OCI-LY7 (cell line): ENCODE results near the gene IDUA. TPM values are rescaled to one million over a fixed set of nuclear protein-coding genes. Genes with fewer than 3 reads are reported as not detected.

Experiments
- BruUV-seq: library from RNA; stranded (reverse); fragments of 400-500 nt; replicated peaks from 2 replicates; lab custom pipeline; 2021; lab: Mats Ljungman, UMichigan
- CTCF ChIA-PET: fragments of 300-600 bp; sonication (Branson Sonifier 250); formaldehyde crosslinking; loops from one replicate; lab custom pipeline; 2022; ENCODE audit warnings: antibody characterized with exemption; ENCODE audit not compliant: unreplicated experiment; lab: Charles Lee
- POLR2A ChIA-PET: fragments of 300-600 bp; sonication (Branson Sonifier 250); formaldehyde crosslinking; loops from one replicate; lab custom pipeline; 2022; ENCODE audit warnings: antibody characterized with exemption; lab: Charles Lee
- DNase-seq: peaks from one replicate; pipeline ENCODE4 v3.0.0-alpha.2; 2015; ENCODE audit warnings: low spot score
- H2AFZ ChIP-seq: fragments of 200-600 bp; sonication (generic), shearing (Covaris generic); 2 replicates; pipeline ENCODE4 v1.6.1; 2014; ENCODE audit warnings: mild to moderate bottlenecking, antibody characterized with exemption, low read length, moderate library complexity
- H3K27ac ChIP-seq: fragments of 200-600 bp; sonication (generic); 2 replicates; pipeline ENCODE4 v1.5.1; 2014; ENCODE audit warnings: mixed run types, low read depth, mild to moderate bottlenecking, moderate library complexity, low read length, inconsistent platforms; ENCODE audit not compliant: poor library complexity, severe bottlenecking
- H3K36me3 ChIP-seq: fragments of 200-600 bp; sonication (generic); 2 replicates; pipeline ENCODE4 v1.6.1; 2014; ENCODE audit warnings: mild to moderate bottlenecking, antibody characterized with exemption, low read length, moderate library complexity, mixed read lengths; ENCODE audit not compliant: insufficient read depth
- H3K4me1 ChIP-seq: fragments of 200-600 bp; sonication (generic); 2 replicates; pipeline ENCODE4 v1.5.1; 2014; ENCODE audit warnings: mild to moderate bottlenecking, low read length; ENCODE audit not compliant: insufficient read depth, poor library complexity, severe bottlenecking
- H3K4me2 ChIP-seq: fragments of 200-600 bp; sonication (generic); 2 replicates; pipeline ENCODE4 v1.6.1; 2014; ENCODE audit warnings: mild to moderate bottlenecking, low read length
- H3K4me3 ChIP-seq: fragments of 200-600 bp; sonication (generic); 2 replicates; pipeline ENCODE4 v1.5.1; 2014; ENCODE audit warnings: mild to moderate bottlenecking, low read depth, low read length; ENCODE audit not compliant: poor library complexity, severe bottlenecking
- H3K79me2 ChIP-seq: fragments of 200-600 bp; sonication (generic); 2 replicates; pipeline ENCODE4 v1.6.1; 2016; ENCODE audit warnings: low read depth, mild to moderate bottlenecking, low read length, moderate library complexity, mixed read lengths; ENCODE audit not compliant: insufficient read depth
- H3K9me2 ChIP-seq: fragments of 200-600 bp; sonication (generic); 2 replicates; pipeline ENCODE4 v1.6.1; 2016; ENCODE audit warnings: mild to moderate bottlenecking, low read length, mixed read lengths; ENCODE audit not compliant: insufficient read depth
- H3K9me3 ChIP-seq: fragments of 200-600 bp; sonication (generic); 2 replicates; pipeline ENCODE4 v1.6.1; 2014; ENCODE audit warnings: mild to moderate bottlenecking, mixed run types, low read length, mixed read lengths
- H4K20me1 ChIP-seq: fragments of 200-600 bp; sonication (generic); 2 replicates; pipeline ENCODE4 v1.6.1; 2014; ENCODE audit warnings: mild to moderate bottlenecking, antibody characterized with exemption, low read length, moderate library complexity, mixed read lengths; ENCODE audit not compliant: insufficient read depth
- CTCF ChIP-seq: fragments of 200-600 bp; sonication (generic); conservative IDR thresholded peaks from 2 replicates; pipeline ENCODE4 v1.5.1; 2014; ENCODE audit warnings: mild to moderate bottlenecking, antibody characterized with exemption, low read length, moderate library complexity, mixed read lengths
- EZH2phosphoT487 ChIP-seq: fragments of 200-600 bp; sonication (generic); IDR thresholded peaks from 2 replicates; pipeline ENCODE4 v1.6.1; 2018; ENCODE audit warnings: low read depth, borderline replicate concordance, mild to moderate bottlenecking, mixed run types, antibody characterized with exemption, low read length, moderate library complexity, mixed read lengths
- intact Hi-C: fragments of 100-400 bp; cut with micrococcal nuclease; formaldehyde crosslinking; loops from one replicate; pipeline ENCODE4 v1.10.0; 2022; ENCODE audit not compliant: unreplicated experiment
- total RNA-seq, 2 experiments: library from RNA; depleted of rRNA in 1 of 2; stranded (reverse); fragments of >200 nt in 1 of 2; shearing (Covaris generic) in 1 of 2; gene quantifications; 2 replicates each; pipeline ENCODE4 v1.2.3, GENCODE V29; 2014 to 2022

IDUA gene
- total RNA-seq, 2 experiments from 2014 or later, result 12.3 to 15.7 TPM

GRCh38 chr4:954211-955020 is 32.4 kb upstream of the IDUA start:
- Histone ChIP-seq H3K4me3 (no peak overlapping the region), H4K20me1 (no peaks in the 10 kb centered on the region), H3K79me2 (no peaks in the 10 kb centered on the region), H2AFZ (no peak overlapping the region), H3K36me3 (no peaks in the 10 kb centered on the region), H3K9me3 (no peaks in the 10 kb centered on the region), H3K4me2 (no peak overlapping the region), H3K4me1 (no peaks in the 10 kb centered on the region), H3K27ac (no peak overlapping the region), H3K9me2 (no peaks in the 10 kb centered on the region)
- TF ChIP-seq CTCF (no peak), EZH2phosphoT487 (no peak)
- DNase-seq, result no peak
- ChIA-PET POLR2A (interaction anchor here (0.6 kb wide), 1 partner anchor 19 kb away, joined by 3 read pairs; no protein-coding TSS in a partner anchor), CTCF (no interaction called here)
- no TSS peak for BruUV-seq
- intact Hi-C loops, result no loop called here

GRCh38 chr4:955161-955921 is 31.5 kb upstream of the IDUA start:
- Histone ChIP-seq H3K36me3 (no peaks in the 10 kb centered on the region), H3K4me1 (no peaks in the 10 kb centered on the region), H3K9me2 (no peaks in the 10 kb centered on the region), H3K27ac (no peak overlapping the region), H3K4me3 (no peak overlapping the region), H4K20me1 (no peaks in the 10 kb centered on the region), H2AFZ (no peak overlapping the region), H3K4me2 (no peak overlapping the region), H3K9me3 (no peaks in the 10 kb centered on the region), H3K79me2 (no peaks in the 10 kb centered on the region)
- no peak for DNase-seq
- TF ChIP-seq CTCF (no peak), EZH2phosphoT487 (no peak)
- POLR2A ChIA-PET, result no interaction called here
- intact Hi-C loops, result no loop called here
- CTCF ChIA-PET, result no interaction called here
- no TSS peak for BruUV-seq
